ELR (cell line): ENCODE results near the gene HYDIN.
A peak's percentile ranks its signal among the peaks of the same experiment; 100 is the strongest.
"Not testable (repeated sequence)": the region's sequence is repeated elsewhere in the genome, so short reads cannot be mapped to it uniquely, and the experiment has no call there.

Experiments used
- DNase-seq: peaks from one replicate; pipeline ENCODE4 v3.0.0-alpha.2; 2015; ENCODE audit warnings: low read depth

Gene HYDIN

DNA sequence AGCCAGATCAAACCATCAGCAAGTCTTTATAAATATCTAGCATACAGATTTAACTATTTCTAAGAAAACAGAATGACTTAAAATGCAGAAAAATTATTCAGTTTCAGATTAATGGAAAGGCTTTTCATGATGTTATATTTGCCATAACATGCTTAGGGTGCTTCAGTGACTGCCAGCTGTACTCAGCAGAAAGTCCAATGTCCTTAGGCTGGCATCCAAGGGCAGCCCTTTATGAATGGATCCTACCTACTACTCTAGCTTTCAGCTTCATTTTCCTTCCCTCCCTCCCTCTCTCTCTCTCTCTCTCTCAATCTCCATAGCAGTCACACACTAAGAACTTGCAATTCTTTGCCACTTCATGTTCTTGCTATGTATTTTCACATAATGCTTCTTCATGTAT is 124.6 kb downstream of the HYDIN start:
- not testable (repeated sequence) for DNase-seq

- not testable (repeated sequence) for DNase-seq
Measured at GRCh38 chr16:71083573-71083972, 146.9 kb downstream of the HYDIN start.

- not testable (repeated sequence) for DNase-seq
Measured at GRCh38 chr16:71080777-71081176, 149.7 kb downstream of the HYDIN start.

DNA sequence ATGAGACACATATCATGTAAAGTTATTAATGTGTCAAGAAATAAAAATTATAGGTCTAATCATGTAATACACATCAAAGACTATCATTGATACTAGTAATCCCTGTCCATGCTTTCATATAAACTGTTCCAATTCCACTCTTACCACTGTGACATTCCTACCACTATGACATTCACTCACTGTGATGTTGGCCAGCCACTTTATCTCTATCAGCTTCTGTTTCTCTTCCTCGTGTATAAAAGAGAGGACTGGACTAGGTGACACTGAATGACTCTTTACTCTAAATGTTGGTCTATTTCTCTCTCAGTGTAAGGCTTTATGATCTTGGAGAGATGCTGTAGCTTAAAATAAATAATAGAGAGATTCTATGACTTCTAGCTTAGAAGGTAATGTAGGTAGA is 150.3 kb downstream of the HYDIN start:
- not testable (repeated sequence) for DNase-seq

- DNase-seq = not testable (repeated sequence)
Measured at GRCh38 chr16:71070651-71071050, 159.9 kb downstream of the HYDIN start.

- DNase-seq = not testable (repeated sequence)
Measured at GRCh38 chr16:71069842-71070241, 160.7 kb downstream of the HYDIN start.

- not testable (repeated sequence) for DNase-seq
Measured at GRCh38 chr16:71053897-71054609, 176.5 kb downstream of the HYDIN start.

DNA sequence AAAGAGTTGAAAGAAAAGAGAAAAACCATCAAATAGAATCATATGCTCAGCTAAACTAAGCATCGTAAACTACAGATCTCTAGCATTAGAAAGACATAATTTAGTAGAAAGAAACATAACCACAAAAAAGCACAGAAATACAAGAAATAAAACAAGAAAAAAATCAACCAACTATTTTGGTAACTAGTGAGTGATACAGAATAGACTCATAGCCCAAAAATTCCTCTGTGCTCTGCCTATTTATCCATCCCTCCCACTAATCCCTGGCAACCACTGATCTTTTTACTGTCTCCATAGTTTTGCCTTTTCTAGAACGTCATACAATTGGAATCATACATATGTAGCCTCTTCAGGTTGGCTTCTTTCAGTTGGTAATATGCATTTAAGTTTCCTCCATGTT is 180.2 kb downstream of the HYDIN start:
- not testable (repeated sequence) for DNase-seq

- DNase-seq = not testable (repeated sequence)
Measured at GRCh38 chr16:71039368-71040111, 191.0 kb downstream of the HYDIN start.

DNA sequence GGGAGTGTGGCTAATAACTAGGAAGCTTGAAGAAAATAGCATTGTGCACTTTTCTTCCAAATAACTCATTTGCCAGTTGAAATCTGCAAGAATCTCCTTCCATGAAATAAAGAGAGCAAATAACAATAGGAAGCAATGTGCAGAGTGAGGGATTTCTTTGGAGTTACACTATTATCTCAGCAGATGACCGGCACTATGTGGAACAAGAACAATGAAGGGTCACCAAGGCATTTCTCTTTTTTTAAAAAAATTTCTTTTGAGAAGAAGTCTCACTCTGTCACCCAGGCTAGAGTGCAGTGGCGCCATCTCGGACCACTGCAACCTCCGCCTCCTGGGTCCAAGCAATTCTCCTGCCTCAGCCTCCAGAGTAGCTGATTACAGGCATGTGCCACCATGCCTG is 192.1 kb downstream of the HYDIN start:
- not testable (repeated sequence) for DNase-seq

- peak; percentile 3 for DNase-seq
Measured at GRCh38 chr16:71037987-71038386, 192.5 kb downstream of the HYDIN start.

GRCh38 chr16:71028032-71028727 is 202.3 kb downstream of the HYDIN start:
- not testable (repeated sequence) for DNase-seq

DNA sequence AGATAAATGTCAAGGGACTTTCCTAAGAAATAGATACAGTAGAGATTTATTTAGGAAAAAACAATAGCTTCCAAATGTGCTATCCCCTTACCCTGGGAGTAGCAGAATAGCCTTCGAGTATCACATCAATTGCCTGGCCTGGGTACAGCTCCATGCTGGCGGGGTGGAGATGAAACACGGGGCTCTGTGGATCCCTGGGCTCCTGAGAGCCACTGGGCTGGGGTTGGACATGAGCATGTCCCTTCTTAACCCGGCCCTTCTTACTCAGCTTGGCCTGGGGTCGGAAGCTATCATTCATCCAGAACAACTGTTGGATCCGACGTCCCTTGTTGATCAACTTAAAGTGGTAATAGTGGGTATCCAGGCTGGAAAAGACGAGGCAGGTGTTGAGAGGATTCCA is 203.0 kb downstream of the HYDIN start:
- DNase-seq = not testable (repeated sequence)

DNA sequence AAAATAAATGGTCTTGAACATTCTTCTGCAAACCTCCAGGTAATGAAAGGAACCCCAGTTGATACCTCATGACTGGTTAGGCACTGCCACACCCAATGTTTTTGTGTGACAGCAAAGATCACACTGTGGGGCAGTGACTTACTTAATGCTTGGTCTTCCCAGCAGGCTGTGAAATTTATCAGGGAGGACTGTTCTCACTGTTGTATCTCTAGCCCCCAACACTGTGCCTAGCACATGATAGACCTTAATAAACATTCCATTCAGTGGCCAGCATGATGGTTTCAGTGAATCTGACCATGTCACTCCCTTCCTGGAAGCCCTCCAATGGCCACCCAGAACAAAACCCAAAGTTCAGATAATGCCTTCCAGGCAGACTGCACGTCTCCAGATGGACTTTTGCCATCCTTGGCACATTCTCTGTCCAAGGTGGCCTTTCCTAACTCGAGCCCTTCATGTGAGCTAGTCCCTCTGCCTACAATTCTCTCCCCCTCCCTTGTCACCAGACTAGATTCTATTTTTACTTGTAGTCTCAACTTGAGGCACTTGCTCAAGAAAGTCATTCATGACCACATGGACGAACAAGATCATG is 206.6 kb downstream of the HYDIN start:
- DNase-seq = not testable (repeated sequence)

DNA sequence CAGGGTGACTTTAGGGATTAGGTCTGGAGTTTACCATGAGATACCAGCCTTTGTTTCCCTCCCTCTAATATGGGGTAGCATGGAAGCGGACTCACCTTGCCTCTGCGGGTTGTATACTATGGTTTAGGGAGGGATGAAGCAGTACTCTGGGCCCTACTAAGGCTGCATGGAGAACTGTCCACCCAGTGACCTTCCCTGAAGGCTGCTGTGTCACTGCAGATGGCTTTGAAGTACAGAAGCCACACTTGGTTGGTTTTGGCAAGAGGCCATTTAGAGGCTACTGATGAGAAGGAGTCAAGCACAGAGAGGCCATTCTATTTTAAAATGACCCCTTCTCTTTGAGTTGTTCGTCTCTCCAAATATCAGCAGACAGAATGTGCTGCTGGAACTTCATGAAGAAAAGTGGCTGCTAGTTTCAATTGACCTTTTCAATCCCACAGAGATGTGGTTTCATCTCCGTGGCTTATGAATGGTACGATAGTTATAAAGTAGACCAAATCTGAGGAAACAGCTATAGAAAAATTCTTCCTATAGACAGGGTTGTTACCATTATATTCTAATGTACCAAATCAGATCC is 208.5 kb downstream of the HYDIN start:
- not testable (repeated sequence) for DNase-seq

- DNase-seq = not testable (repeated sequence)
Measured at GRCh38 chr16:71019067-71019682, 211.3 kb downstream of the HYDIN start.

DNA sequence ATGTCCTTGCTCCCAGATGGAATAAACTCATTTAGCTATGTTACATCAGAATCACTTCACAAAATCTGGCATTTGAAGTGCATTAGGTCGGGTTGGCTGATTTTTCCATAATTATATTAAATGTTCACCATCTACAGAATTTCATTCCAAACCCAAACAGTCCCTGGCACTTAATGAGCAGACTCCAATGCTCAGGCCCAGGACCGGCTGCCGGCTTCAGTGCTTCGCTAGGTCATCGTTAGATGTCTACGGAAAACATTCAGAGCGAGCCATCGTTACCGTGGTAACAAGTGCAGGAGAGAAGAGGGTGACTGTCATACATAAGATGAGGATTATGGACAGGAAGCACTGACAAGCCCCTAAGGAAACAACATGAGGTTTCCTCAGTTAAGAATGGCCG is 215.1 kb downstream of the HYDIN start:
- not testable (repeated sequence) for DNase-seq

DNA sequence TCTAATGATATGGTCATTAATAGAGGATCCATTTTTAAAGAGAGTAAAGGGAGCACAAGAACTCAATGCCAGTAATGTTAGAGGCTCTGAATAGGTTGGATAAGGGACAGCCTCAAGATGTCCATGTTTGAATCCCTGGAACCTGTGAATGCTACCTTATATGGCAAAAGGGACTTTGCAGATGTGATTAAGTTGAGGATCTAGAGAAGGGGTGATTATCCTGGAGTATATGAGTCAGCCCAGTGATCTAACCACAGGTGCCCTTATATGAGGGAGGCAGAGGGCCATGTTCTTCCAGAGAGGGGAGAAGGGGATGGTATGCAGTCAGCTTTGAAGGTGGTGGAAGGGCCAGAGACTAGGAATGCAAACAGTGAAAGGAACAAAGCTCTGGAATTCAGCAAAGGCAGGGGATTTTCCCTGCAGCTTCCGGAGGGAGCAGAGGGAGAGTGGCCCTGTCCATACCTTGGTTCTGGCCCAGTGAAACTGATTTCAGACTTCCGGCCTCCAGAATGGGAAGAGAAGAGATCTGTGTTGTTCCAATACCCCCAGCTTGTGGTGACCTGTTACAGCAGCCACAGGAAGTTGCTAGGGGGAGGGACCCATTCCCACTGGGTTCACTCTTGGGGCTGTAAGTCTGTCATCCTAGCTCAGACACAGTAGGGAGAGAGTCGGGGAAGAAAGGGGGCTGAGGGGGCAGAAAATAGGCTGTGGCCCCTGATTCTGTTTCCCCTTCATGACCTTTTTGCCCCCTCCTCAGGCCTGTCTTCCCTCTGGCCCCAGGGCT is 220.9 kb downstream of the HYDIN start:
- not testable (repeated sequence) for DNase-seq

DNA sequence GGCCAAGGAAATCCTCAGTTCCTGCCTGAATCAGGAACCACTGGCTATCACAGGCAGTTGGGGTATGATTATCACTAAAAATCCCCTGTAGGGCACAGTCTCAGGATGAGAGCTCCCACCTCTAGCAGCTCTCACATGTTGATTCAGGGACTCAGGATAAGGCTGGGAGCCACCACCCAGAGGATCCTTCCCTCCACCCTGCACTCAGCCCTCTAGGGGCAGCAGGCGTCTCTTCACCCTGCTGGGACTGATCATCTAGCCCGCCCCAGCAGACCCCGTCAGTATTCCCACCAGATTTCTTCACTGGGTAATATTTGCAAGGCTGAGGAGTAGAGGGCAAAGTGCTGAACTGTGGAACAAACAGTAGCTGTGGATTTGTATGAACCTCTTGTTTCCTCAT is 224.0 kb downstream of the HYDIN start:
- not testable (repeated sequence) for DNase-seq

- peak; percentile 32 for DNase-seq
Measured at GRCh38 chr16:70999735-71000134, 230.8 kb downstream of the HYDIN start.

- DNase-seq = not testable (repeated sequence)
Measured at GRCh38 chr16:70995799-70996198, 234.7 kb downstream of the HYDIN start.
